Keratinocyte (primary cell): ENCODE measurements around the gene CKAP4. TPM values are rescaled to one million over a fixed set of nuclear protein-coding genes. Genes with fewer than 3 reads are reported as not detected.

ENCODE experiments used
- DNase-seq: peaks from one replicate; pipeline ENCODE4 v3.0.0-alpha.2; 2011; ENCODE audit warnings: low read depth, missing footprints, low spot score
- FAIRE-seq: peaks from 2 replicates; lab custom pipeline; 2011; peaks lifted over from hg19 to GRCh38; lab: Jason Lieb, UNC
- H2AFZ ChIP-seq: 2 replicates; pipeline ENCODE4 v1.6.0; 2012; ENCODE audit warnings: low read length, control low read depth, inconsistent platforms; ENCODE audit not compliant: control insufficient read depth
- H3K27ac ChIP-seq: 2 replicates; pipeline ENCODE4 v1.5.1; 2011; ENCODE audit warnings: low read length; ENCODE audit not compliant: control insufficient read depth, insufficient read depth
- H3K27me3 ChIP-seq: 3 replicates; pipeline ENCODE4 v1.6.0; 2011; ENCODE audit warnings: low read length; ENCODE audit not compliant: control insufficient read depth, insufficient read depth; ENCODE audit errors: extremely low read depth
- H3K36me3 ChIP-seq, 2 experiments: 2 replicates in 1 of 2; 3 replicates in 1 of 2; pipeline ENCODE4 v1.5.1; 2011; ENCODE audit warnings: low read length in 2 of 2, mild to moderate bottlenecking in 1 of 2; ENCODE audit not compliant: control insufficient read depth in 2 of 2, insufficient read depth in 2 of 2; ENCODE audit errors: extremely low read depth in 1 of 2
- H3K4me1 ChIP-seq: 3 replicates; pipeline ENCODE4 v1.5.1; 2011; ENCODE audit warnings: low read length; ENCODE audit not compliant: control insufficient read depth, insufficient read depth; ENCODE audit errors: extremely low read depth
- H3K4me2 ChIP-seq: 3 replicates; pipeline ENCODE4 v1.6.0; 2011; ENCODE audit warnings: low read depth, low read length; ENCODE audit not compliant: control insufficient read depth, insufficient read depth; ENCODE audit errors: extremely low read depth
- H3K4me3 ChIP-seq, 3 experiments: fragments of 200-600 bp in 1 of 3; sonication (generic) in 1 of 3; 2 replicates in 2 of 3; 3 replicates in 1 of 3; pipeline ENCODE4 v1.5.1; 2011 to 2016; ENCODE audit warnings: low read length in 3 of 3, mild to moderate bottlenecking in 3 of 3, control low read depth in 2 of 3, inconsistent platforms in 1 of 3, low read depth in 1 of 3, mixed read lengths in 1 of 3, mixed run types in 1 of 3, moderate library complexity in 1 of 3; ENCODE audit not compliant: control insufficient read depth in 2 of 3, insufficient read depth in 2 of 3; ENCODE audit errors: extremely low read depth in 1 of 3
- H3K79me2 ChIP-seq: 2 replicates; pipeline ENCODE4 v1.6.0; 2012; ENCODE audit warnings: low read length; ENCODE audit not compliant: control insufficient read depth, insufficient read depth
- H3K9ac ChIP-seq: 3 replicates; pipeline ENCODE4 v1.6.0; 2011; ENCODE audit warnings: low read length; ENCODE audit not compliant: control insufficient read depth, insufficient read depth; ENCODE audit errors: extremely low read depth
- H3K9me1 ChIP-seq: 3 replicates; pipeline ENCODE4 v1.6.0; 2011; ENCODE audit warnings: low read length; ENCODE audit not compliant: control insufficient read depth, insufficient read depth; ENCODE audit errors: extremely low read depth
- H3K9me3 ChIP-seq: 2 replicates; pipeline ENCODE4 v1.5.1; 2012; ENCODE audit warnings: low read depth, low read length; ENCODE audit not compliant: control insufficient read depth
- H4K20me1 ChIP-seq: 3 replicates; pipeline ENCODE4 v1.6.0; 2011; ENCODE audit warnings: low read length; ENCODE audit not compliant: control insufficient read depth, insufficient read depth; ENCODE audit errors: extremely low read depth
- CTCF ChIP-seq, 3 experiments: IDR thresholded peaks in 1 of 3; conservative IDR thresholded peaks in 1 of 3; optimal IDR thresholded peaks in 1 of 3; 2 replicates in 2 of 3; 3 replicates in 1 of 3; pipeline versions ENCODE3 to v1.5.1; 2011; ENCODE audit warnings: low read length in 3 of 3, mild to moderate bottlenecking in 3 of 3, moderate library complexity in 2 of 3, control low read depth in 1 of 3, inconsistent platforms in 1 of 3; ENCODE audit not compliant: insufficient read depth in 2 of 3; ENCODE audit errors: extremely low read depth in 1 of 3
- EZH2 ChIP-seq: IDR thresholded peaks from one replicate; pipeline ENCODE4 v1.6.1; 2012; ENCODE audit warnings: inconsistent platforms, mild to moderate bottlenecking, low read length, moderate library complexity
- dilution Hi-C: fragments of 300-500 bp; cut with MboI; formaldehyde crosslinking; loops from one replicate; pipeline ENCODE4 v1.7.0; 2020; ENCODE audit warnings: low sequenced_read_pairs; ENCODE audit not compliant: extremely low pct_ligation_motif_present
- polyA plus RNA-seq, 5 experiments: library from polyadenylated mRNA; depleted of rRNA in 3 of 5; stranded (reverse) in 3 of 5; stranded (forward) in 1 of 5; unstranded in 1 of 5; fragments of >200 nt; gene quantifications; 1 replicate in 1 of 5; 2 replicates in 3 of 5; 3 replicates in 1 of 5; pipeline versions ENCODE4 v1.2.1 to v1.2.3, GENCODE V29; 2011 to 2012; ENCODE audit warnings: missing spikeins in 2 of 5, low read depth in 1 of 5, low replicate concordance in 1 of 5

Gene CKAP4
- polyA plus RNA-seq, 1 donor (not counting 4 experiments of a cell fraction or from before 2014, with no cell fraction given) = 84.5 TPM

- peaks cover 26% of the 10 kb centered on the region for H3K79me2 ChIP-seq
- H3K4me1 ChIP-seq = peaks cover 22% of the 10 kb centered on the region
- TF ChIP-seq EZH2 (no peak), CTCF (optimal IDR thresholded peaks at IDR 0.05 in 1 of 3, IDR thresholded peaks at IDR 0.05 in 1 of 3, conservative IDR thresholded peaks at IDR 0.05 in 1 of 3; ENCODE audit: extremely low read depth in 1 of 3, insufficient read depth in 2 of 3, low read length in 3 of 3) (no peak)
- dilution Hi-C loops = no loop called here
- H3K27me3 ChIP-seq = no peaks in the 10 kb centered on the region
- H3K4me2 ChIP-seq = peak overlapping the region; percentile 84
- DNase-seq = no peak
- H3K9ac ChIP-seq = peak overlapping the region; percentile 96
- H3K4me3 ChIP-seq = peak overlapping the region; percentile 59 to 93 (median 86)
- H4K20me1 ChIP-seq = peaks cover 8% of the 10 kb centered on the region
- peak overlapping the region; percentile 84 for H3K27ac ChIP-seq
- FAIRE-seq = peak; percentile 17
- H2AFZ ChIP-seq = peak overlapping the region; percentile 70
- H3K36me3 ChIP-seq = peaks cover 0 to 5% of the 10 kb centered on the region in 2 experiments
- H3K9me3 ChIP-seq = no peaks in the 10 kb centered on the region
- peaks cover 4% of the 10 kb centered on the region for H3K9me1 ChIP-seq
Measured at GRCh38 chr12:106248312-106248845, 559 bp upstream of the CKAP4 start.

- Histone ChIP-seq H3K27ac (peak overlapping the region; percentile 96), H3K4me2 (peak overlapping the region; percentile 86), H2AFZ (no peak overlapping the region), H4K20me1 (peaks cover 12% of the 10 kb centered on the region), H3K9ac (peak overlapping the region; percentile 96), H3K4me3 (peak overlapping the region; percentile 86 to 95 (median 93)), H3K9me1 (peaks cover 10% of the 10 kb centered on the region), H3K36me3 (peaks cover 12% of the 10 kb centered on the region in 2 experiments), H3K27me3 (no peaks in the 10 kb centered on the region), H3K79me2 (peaks cover 38% of the 10 kb centered on the region), H3K4me1 (peaks cover 22% of the 10 kb centered on the region), H3K9me3 (no peaks in the 10 kb centered on the region)
- dilution Hi-C loops = no loop called here
- FAIRE-seq = no peak
- TF ChIP-seq CTCF (optimal IDR thresholded peaks at IDR 0.05 in 1 of 3, IDR thresholded peaks at IDR 0.05 in 1 of 3, conservative IDR thresholded peaks at IDR 0.05 in 1 of 3; ENCODE audit: extremely low read depth in 1 of 3, insufficient read depth in 2 of 3, low read length in 3 of 3) (no peak), EZH2 (no peak)
- no peak for DNase-seq
Measured at GRCh38 chr12:106246891-106247673, 738 bp downstream of the CKAP4 start.
